IMR-90 (cell line): ENCODE measurements around the gene MYDGF. TPM values are rescaled to one million over a fixed set of nuclear protein-coding genes. Genes with fewer than 3 reads are reported as not detected.

Source experiments
- ATAC-seq: fragments of 200-7000 bp; cut with Tn5 transposase; 2 replicates; pipeline ENCODE4 v1.9.1; 2020; ENCODE audit warnings: low read depth, mild to moderate bottlenecking, moderate library complexity
- BruUV-seq: library from RNA; stranded (reverse); fragments of 400-500 nt; replicated peaks from 2 replicates; lab custom pipeline; 2021; lab: Mats Ljungman, UMichigan
- CTCF ChIA-PET: fragments of 300-600 bp; formaldehyde crosslinking; extraction: SDS; loops from one replicate; lab custom pipeline; 2021; ENCODE audit warnings: antibody characterized with exemption; lab: Yijun Ruan, JAX
- POLR2A ChIA-PET: fragments of 300-600 bp; sonication (Branson Sonifier 250); formaldehyde crosslinking; loops from one replicate; lab custom pipeline; 2022; ENCODE audit warnings: antibody characterized with exemption; ENCODE audit not compliant: unreplicated experiment; lab: Charles Lee
- DNase-seq: peaks from one replicate; pipeline ENCODE4 v3.0.0; 2013
- H2AFZ ChIP-seq: replicated peaks from 2 replicates; pipeline ENCODE3; 2013; ENCODE audit warnings: low read length, mild to moderate bottlenecking; ENCODE audit not compliant: poor library complexity
- H2AK5ac ChIP-seq: 2 replicates; pipeline ENCODE4 v1.6.1; 2013; ENCODE audit warnings: low read depth, low read length, inconsistent platforms
- H2AK9ac ChIP-seq: replicated peaks from 2 replicates; pipeline ENCODE3; 2013; ENCODE audit warnings: mild to moderate bottlenecking, low read depth, low read length, moderate library complexity; ENCODE audit not compliant: poor library complexity
- H2BK120ac ChIP-seq: 2 replicates; pipeline ENCODE4 v1.6.1; 2013; ENCODE audit warnings: low read depth, low read length, inconsistent platforms
- H2BK15ac ChIP-seq: 3 replicates; pipeline ENCODE4 v1.6.1; 2013; ENCODE audit warnings: low read depth, low read length, inconsistent platforms
- H2BK20ac ChIP-seq: 2 replicates; pipeline ENCODE4 v1.6.1; 2013; ENCODE audit warnings: low read depth, mild to moderate bottlenecking, inconsistent platforms, low read length, moderate library complexity
- H2BK5ac ChIP-seq: 2 replicates; pipeline ENCODE4 v1.6.1; 2013; ENCODE audit warnings: mild to moderate bottlenecking, low read depth, low read length, inconsistent platforms; ENCODE audit not compliant: poor library complexity, severe bottlenecking
- H3K14ac ChIP-seq: replicated peaks from 2 replicates; pipeline ENCODE4 v1.6.1; 2013; ENCODE audit warnings: low read depth, low read length, inconsistent platforms
- H3K18ac ChIP-seq: 2 replicates; pipeline ENCODE4 v1.6.1; 2013; ENCODE audit warnings: low read depth, low read length, control low read depth
- H3K23ac ChIP-seq: 2 replicates; pipeline ENCODE4 v1.6.1; 2013; ENCODE audit warnings: low read depth, low read length, inconsistent platforms
- H3K27ac ChIP-seq: 2 replicates; pipeline ENCODE4 v1.5.1; 2013; ENCODE audit warnings: mild to moderate bottlenecking, control low read depth, low read length; ENCODE audit not compliant: insufficient read depth
- H3K27me3 ChIP-seq: 2 replicates; pipeline ENCODE4 v1.6.1; 2013; ENCODE audit warnings: low read length; ENCODE audit not compliant: control insufficient read depth, insufficient read depth
- H3K36me3 ChIP-seq: 2 replicates; pipeline ENCODE4 v1.6.1; 2013; ENCODE audit warnings: low read length, mixed read lengths; ENCODE audit not compliant: control insufficient read depth, insufficient read depth
- H3K4ac ChIP-seq: 2 replicates; pipeline ENCODE4 v1.6.1; 2013; ENCODE audit warnings: low read depth, low read length, inconsistent platforms
- H3K4me1 ChIP-seq: 2 replicates; pipeline ENCODE4 v1.6.1; 2013; ENCODE audit warnings: low read length, mixed read lengths; ENCODE audit not compliant: control insufficient read depth, insufficient read depth
- H3K4me2 ChIP-seq: 2 replicates; pipeline ENCODE4 v1.6.1; 2013; ENCODE audit warnings: low read depth, mild to moderate bottlenecking, control low read depth, low read length, moderate library complexity
- H3K4me3 ChIP-seq: 2 replicates; pipeline ENCODE4 v1.5.1; 2013; ENCODE audit warnings: low read depth, mild to moderate bottlenecking, control low read depth, low read length, moderate library complexity; ENCODE audit not compliant: insufficient read depth
- H3K56ac ChIP-seq: 2 replicates; pipeline ENCODE4 v1.6.1; 2013; ENCODE audit warnings: low read length, inconsistent platforms; ENCODE audit not compliant: insufficient read depth; ENCODE audit errors: extremely low read depth
- H3K79me1 ChIP-seq, 2 experiments: 2 replicates each; pipeline ENCODE4 v1.6.1; 2013; ENCODE audit warnings: low read length in 2 of 2, inconsistent platforms in 1 of 2, low read depth in 1 of 2
- H3K9ac ChIP-seq: 2 replicates; pipeline ENCODE4 v1.6.1; 2013; ENCODE audit warnings: low read depth, low read length, control low read depth
- H3K9me1 ChIP-seq: 2 replicates; pipeline ENCODE4 v1.6.1; 2013; ENCODE audit warnings: low read length, inconsistent platforms; ENCODE audit not compliant: insufficient read depth
- H3K9me3 ChIP-seq: 2 replicates; pipeline ENCODE4 v1.6.1; 2013; ENCODE audit warnings: low read length; ENCODE audit not compliant: control insufficient read depth, insufficient read depth
- H4K20me1 ChIP-seq: 2 replicates; pipeline ENCODE4 v1.6.1; 2013; ENCODE audit warnings: low read length, inconsistent platforms; ENCODE audit not compliant: insufficient read depth
- H4K5ac ChIP-seq: 2 replicates; pipeline ENCODE4 v1.6.1; 2013; ENCODE audit warnings: mild to moderate bottlenecking, low read depth, low read length, control low read depth
- H4K8ac ChIP-seq, 2 experiments: 2 replicates each; pipeline ENCODE4 v1.6.1; 2013; ENCODE audit warnings: low read depth in 2 of 2, low read length in 2 of 2, control low read depth in 1 of 2, inconsistent platforms in 1 of 2
- H4K91ac ChIP-seq: 2 replicates; pipeline ENCODE4 v1.6.1; 2013; ENCODE audit warnings: low read depth, low read length, inconsistent platforms; ENCODE audit not compliant: insufficient read depth
- BHLHE40 ChIP-seq: fragments of 150-350 bp; IDR thresholded peaks from 2 replicates; pipeline ENCODE4 v1.6.1; 2016; ENCODE audit warnings: mild to moderate bottlenecking, low read depth, low read length
- CEBPB ChIP-seq: IDR thresholded peaks from 2 replicates; pipeline ENCODE4 v1.6.1; 2012; ENCODE audit warnings: low read depth, low read length, improper control_type of control experiment
- CHD1 ChIP-seq: IDR thresholded peaks from 2 replicates; pipeline ENCODE4 v1.6.1; 2012; ENCODE audit warnings: low read depth, low read length, improper control_type of control experiment
- ELK1 ChIP-seq: fragments of 150-350 bp; IDR thresholded peaks from 2 replicates; pipeline ENCODE4 v1.6.1; 2016; ENCODE audit warnings: low read depth, mild to moderate bottlenecking, low read length, moderate library complexity, borderline replicate concordance
- FOS ChIP-seq: fragments of 150-350 bp; IDR thresholded peaks from 2 replicates; pipeline ENCODE4 v1.6.1; 2016; ENCODE audit warnings: low read depth, low read length
- MAFK ChIP-seq: IDR thresholded peaks from 2 replicates; pipeline ENCODE4 v1.6.1; 2012; ENCODE audit warnings: low read depth, low read length, improper control_type of control experiment
- MAZ ChIP-seq: IDR thresholded peaks from 2 replicates; pipeline ENCODE4 v1.6.1; 2012; ENCODE audit warnings: low read depth, mild to moderate bottlenecking, low read length, improper control_type of control experiment, moderate library complexity, borderline replicate concordance
- MXI1 ChIP-seq: IDR thresholded peaks from 2 replicates; pipeline ENCODE4 v1.6.1; 2012; ENCODE audit warnings: low read depth, mild to moderate bottlenecking, low read length, moderate library complexity, borderline replicate concordance
- NFE2L2 ChIP-seq: fragments of 150-350 bp; IDR thresholded peaks from 2 replicates; pipeline ENCODE4 v1.6.1; 2016; ENCODE audit warnings: low read depth, mild to moderate bottlenecking, low read length
- POLR2A ChIP-seq: IDR thresholded peaks from 2 replicates; pipeline ENCODE4 v1.6.1; 2012; ENCODE audit warnings: mild to moderate bottlenecking, low read depth, low read length
- RAD21 ChIP-seq: IDR thresholded peaks from 2 replicates; pipeline ENCODE4 v1.6.1; 2012; ENCODE audit warnings: low read length, improper control_type of control experiment
- RCOR1 ChIP-seq: IDR thresholded peaks from 2 replicates; pipeline ENCODE4 v1.6.1; 2012; ENCODE audit warnings: mild to moderate bottlenecking, low read length, improper control_type of control experiment; ENCODE audit not compliant: insufficient replicate concordance
- RFX5 ChIP-seq: IDR thresholded peaks from 2 replicates; pipeline ENCODE4 v1.8.0; 2012; ENCODE audit warnings: low read depth, mild to moderate bottlenecking, low read length, moderate library complexity
- SMC3 ChIP-seq: fragments of 150-350 bp; IDR thresholded peaks from 2 replicates; pipeline ENCODE4 v1.6.1; 2016; ENCODE audit warnings: low read depth, mild to moderate bottlenecking, antibody characterized with exemption, low read length, moderate library complexity
- WGBS, 2 experiments: methylation state at CpG; one replicate each; pipeline versions ENCODE4 v1.1.5 to v1.1.7; 2013; ENCODE audit warnings: missing lambda C conversion rate in 2 of 2; ENCODE audit not compliant: insufficient read length in 1 of 2; ENCODE audit errors: extremely low coverage in 2 of 2; 5-methylcytosine and 5-hydroxymethylcytosine counted together
- dilution Hi-C: fragments of 300-500 bp; cut with HindIII; formaldehyde crosslinking; loops from one replicate; pipeline ENCODE4 v1.14.3; 2018; ENCODE audit warnings: low sequenced_read_pairs; ENCODE audit not compliant: unreplicated experiment
- in situ Hi-C: fragments of 300-500 bp; cut with MboI; formaldehyde crosslinking; loops from 3 replicates; pipeline ENCODE4 v1.14.3; 2019; ENCODE audit warnings: low sequenced_read_pairs, inconsistent platforms, mixed read lengths
- intact Hi-C: fragments of 100-400 bp; cut with micrococcal nuclease; formaldehyde crosslinking; loops from 2 replicates; pipeline ENCODE4 v1.10.0; 2022
- polyA plus RNA-seq, 3 experiments: library from polyadenylated mRNA; depleted of rRNA; stranded (reverse); fragments of >200 nt; gene quantifications; 2 replicates each; pipeline ENCODE4 v1.2.3, GENCODE V29; 2012; ENCODE audit warnings: low replicate concordance in 1 of 3
- total RNA-seq: library from RNA; depleted of rRNA; stranded (reverse); fragments of >200 nt; gene quantifications from 2 replicates; pipeline ENCODE4 v1.2.3, GENCODE V29; 2012
- TF ChIP-seq, protein P1 (sequence below): fragments of 150-350 bp; IDR thresholded peaks from 2 replicates; pipeline ENCODE4 v1.6.1; 2017; ENCODE audit warnings: mild to moderate bottlenecking, antibody characterized with exemption, low read length, low read depth
- TF ChIP-seq, protein P2 (sequence below): conservative IDR thresholded peaks from 2 replicates; pipeline ENCODE4 v1.5.1; 2012; ENCODE audit warnings: mild to moderate bottlenecking, low read depth, low read length, improper control_type of control experiment

MYDGF gene
- total and polyA plus RNA-seq, 2 of the 4 experiments (the other 2 are of a cell fraction): 203 to 310 TPM

- no peak overlapping the region for H3K9ac ChIP-seq
- peaks cover 37% of the 10 kb centered on the region for H3K36me3 ChIP-seq
- no peak overlapping the region for H4K5ac ChIP-seq
- ChIA-PET CTCF (no interaction called here), POLR2A (no interaction called here)
- WGBS, 2 experiments: 81% methylated on average over 5 of the region's 13 CpGs; no CpG with 5 or more reads in 1 of the 2 experiments
- no peak overlapping the region for H4K8ac ChIP-seq
- no peak overlapping the region for H2AK9ac ChIP-seq
- DNase-seq: no peak
- H3K4me3 ChIP-seq: no peak overlapping the region
- H3K9me1 ChIP-seq: 0 out of 2 replicates have a peak, but pooled peaks cover 4% of the 10 kb centered on the region
- in situ Hi-C loops: no loop called here
- dilution Hi-C loops: no loop called here
- intact Hi-C loops: loop anchor here (2.0 kb wide), 1 partner anchor 15 kb away; no protein-coding TSS in a partner anchor
- no peak overlapping the region for H2AFZ ChIP-seq
- no peak overlapping the region for H2BK120ac ChIP-seq
- H3K18ac ChIP-seq: no peak overlapping the region
- H4K20me1 ChIP-seq: peaks cover 5% of the 10 kb centered on the region
- peaks cover 5 to 20% of the 10 kb centered on the region in 2 experiments for H3K79me1 ChIP-seq
- H3K4me2 ChIP-seq: no peak overlapping the region
- H3K56ac ChIP-seq: no peak overlapping the region
- no peak overlapping the region for H3K14ac ChIP-seq
- no peak overlapping the region for H2BK20ac ChIP-seq
- H3K23ac ChIP-seq: no peak overlapping the region
- H3K4me1 ChIP-seq: no peaks in the 10 kb centered on the region
- H3K27ac ChIP-seq: no peak overlapping the region
- H2BK5ac ChIP-seq: no peak overlapping the region
- H2AK5ac ChIP-seq: no peak overlapping the region
- no peaks in the 10 kb centered on the region for H3K27me3 ChIP-seq
- no peak for TF ChIP-seq MXI1
- TF ChIP-seq CEBPB: no peak
- no peak for TF ChIP-seq POLR2A
- no peak for TF ChIP-seq RAD21
- no peak for TF ChIP-seq MAZ
- no peak for TF ChIP-seq BHLHE40
- no peak for TF ChIP-seq NFE2L2
- TF ChIP-seq ELK1: no peak
- TF ChIP-seq, protein P1, sequence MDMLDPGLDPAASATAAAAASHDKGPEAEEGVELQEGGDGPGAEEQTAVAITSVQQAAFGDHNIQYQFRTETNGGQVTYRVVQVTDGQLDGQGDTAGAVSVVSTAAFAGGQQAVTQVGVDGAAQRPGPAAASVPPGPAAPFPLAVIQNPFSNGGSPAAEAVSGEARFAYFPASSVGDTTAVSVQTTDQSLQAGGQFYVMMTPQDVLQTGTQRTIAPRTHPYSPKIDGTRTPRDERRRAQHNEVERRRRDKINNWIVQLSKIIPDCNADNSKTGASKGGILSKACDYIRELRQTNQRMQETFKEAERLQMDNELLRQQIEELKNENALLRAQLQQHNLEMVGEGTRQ: no peak
- no peak for TF ChIP-seq RFX5
- no peak for TF ChIP-seq CHD1
- no peak for TF ChIP-seq MAFK
- TF ChIP-seq FOS: no peak
- no peak for TF ChIP-seq RCOR1
- TF ChIP-seq, protein P2, sequence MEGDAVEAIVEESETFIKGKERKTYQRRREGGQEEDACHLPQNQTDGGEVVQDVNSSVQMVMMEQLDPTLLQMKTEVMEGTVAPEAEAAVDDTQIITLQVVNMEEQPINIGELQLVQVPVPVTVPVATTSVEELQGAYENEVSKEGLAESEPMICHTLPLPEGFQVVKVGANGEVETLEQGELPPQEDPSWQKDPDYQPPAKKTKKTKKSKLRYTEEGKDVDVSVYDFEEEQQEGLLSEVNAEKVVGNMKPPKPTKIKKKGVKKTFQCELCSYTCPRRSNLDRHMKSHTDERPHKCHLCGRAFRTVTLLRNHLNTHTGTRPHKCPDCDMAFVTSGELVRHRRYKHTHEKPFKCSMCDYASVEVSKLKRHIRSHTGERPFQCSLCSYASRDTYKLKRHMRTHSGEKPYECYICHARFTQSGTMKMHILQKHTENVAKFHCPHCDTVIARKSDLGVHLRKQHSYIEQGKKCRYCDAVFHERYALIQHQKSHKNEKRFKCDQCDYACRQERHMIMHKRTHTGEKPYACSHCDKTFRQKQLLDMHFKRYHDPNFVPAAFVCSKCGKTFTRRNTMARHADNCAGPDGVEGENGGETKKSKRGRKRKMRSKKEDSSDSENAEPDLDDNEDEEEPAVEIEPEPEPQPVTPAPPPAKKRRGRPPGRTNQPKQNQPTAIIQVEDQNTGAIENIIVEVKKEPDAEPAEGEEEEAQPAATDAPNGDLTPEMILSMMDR: no peak
- no peak for TF ChIP-seq SMC3
- H3K4ac ChIP-seq: no peak overlapping the region
- H4K91ac ChIP-seq: no peak overlapping the region
- ATAC-seq: no peak
- BruUV-seq: no TSS peak
- H3K9me3 ChIP-seq: no peaks in the 10 kb centered on the region; the same call in 1 of the 2 replicates
- H2BK15ac ChIP-seq: no peak overlapping the region
Measured at GRCh38 chr19:4653793-4654436, 16.2 kb downstream of the MYDGF start.
